B cell (primary cell): ENCODE measurements around the gene ABLIM3. TPM values are rescaled to one million over a fixed set of nuclear protein-coding genes. Genes with fewer than 3 reads are reported as not detected.

Source experiments
- ATAC-seq: fragments of 200-7000 bp; cut with Tn5 transposase; one replicate; pipeline ENCODE4 v1.10.0; 2021; ENCODE audit warnings: low read depth, mild to moderate bottlenecking, moderate number of reproducible peaks, moderate library complexity
- CTCF ChIA-PET: fragments of 350-600 bp; sonication (Branson Sonifier 250); formaldehyde crosslinking; loops from one replicate; lab custom pipeline; 2021; ENCODE audit warnings: antibody characterized with exemption, inconsistent platforms; lab: Charles Lee
- POLR2A ChIA-PET: fragments of 350-600 bp; sonication (Branson Sonifier 250); formaldehyde crosslinking; loops from one replicate; lab custom pipeline; 2021; ENCODE audit warnings: antibody characterized with exemption; lab: Charles Lee
- DNase-seq: peaks from one replicate; pipeline ENCODE4 v3.0.0; 2013
- H2AFZ ChIP-seq: 2 replicates; pipeline ENCODE4 v1.6.1; 2012; ENCODE audit warnings: mild to moderate bottlenecking, low read depth, low read length; ENCODE audit not compliant: insufficient read depth, poor library complexity, severe bottlenecking
- H3K27ac ChIP-seq, 2 donors: 1 replicate in 1 of 2; 2 replicates in 1 of 2; pipeline ENCODE4 v1.5.1; 2012 to 2013; ENCODE audit warnings: low read length in 2 of 2, mild to moderate bottlenecking in 2 of 2, moderate library complexity in 1 of 2
- H3K27me3 ChIP-seq, 4 experiments: fragments of 200-600 bp in 1 of 4; sonication (generic) in 1 of 4; replicated peaks in 1 of 4; 1 replicate in 2 of 4; 2 replicates in 2 of 4; pipeline versions ENCODE4 v1.6.1 to v1.7.0; 2013 to 2016; ENCODE audit warnings: low read length in 3 of 4, mild to moderate bottlenecking in 2 of 4, mixed read lengths in 1 of 4, moderate library complexity in 1 of 4; ENCODE audit not compliant: insufficient read depth in 4 of 4, control insufficient read depth in 3 of 4; ENCODE audit errors: control extremely low read depth in 1 of 4
- H3K36me3 ChIP-seq, 2 experiments: replicated peaks in 1 of 2; 1 replicate in 1 of 2; 2 replicates in 1 of 2; pipeline versions ENCODE4 v1.6.1 to v1.7.1; 2013; ENCODE audit warnings: low read length in 1 of 2; ENCODE audit not compliant: insufficient read depth in 2 of 2, control insufficient read depth in 1 of 2; ENCODE audit errors: control extremely low read depth in 1 of 2, extremely low read depth in 1 of 2
- H3K4me1 ChIP-seq, 2 donors: fragments of 200-600 bp in 1 of 2; sonication (generic) in 1 of 2; 1 replicate in 1 of 2; 2 replicates in 1 of 2; pipeline versions ENCODE4 v1.5.1 to v1.6.1; 2013 to 2017; ENCODE audit warnings: low read length in 2 of 2; ENCODE audit not compliant: control insufficient read depth in 2 of 2, insufficient read depth in 2 of 2
- H3K4me2 ChIP-seq: replicated peaks from 2 replicates; pipeline ENCODE3; 2012; ENCODE audit warnings: mild to moderate bottlenecking, low read depth, low read length; ENCODE audit not compliant: poor library complexity, severe bottlenecking
- H3K4me3 ChIP-seq, 5 experiments: fragments of 200-600 bp in 1 of 5; sonication (generic) in 1 of 5; 1 replicate in 3 of 5; 2 replicates in 2 of 5; pipeline versions ENCODE4 v1.5.1 to v1.7.0; 2011 to 2016; ENCODE audit warnings: low read length in 4 of 5, mild to moderate bottlenecking in 4 of 5, low read depth in 2 of 5, control low read depth in 1 of 5, moderate library complexity in 1 of 5; ENCODE audit not compliant: insufficient read depth in 1 of 5; ENCODE audit errors: control extremely low read depth in 1 of 5, extremely low read depth in 1 of 5
- H3K79me2 ChIP-seq: fragments of 200-600 bp; sonication (generic); one replicate; pipeline ENCODE4 v1.6.0; 2016; ENCODE audit warnings: low read length; ENCODE audit not compliant: control insufficient read depth, insufficient read depth
- H3K9ac ChIP-seq: fragments of 200-600 bp; sonication (generic); 2 replicates; pipeline ENCODE4 v1.6.1; 2017; ENCODE audit warnings: mild to moderate bottlenecking, low read length, moderate library complexity
- H3K9me3 ChIP-seq, 3 donors: one replicate each; pipeline versions ENCODE4 v1.6.1 to v1.7.1; 2013; ENCODE audit warnings: low read length in 2 of 3; ENCODE audit not compliant: control insufficient read depth in 2 of 3, insufficient read depth in 1 of 3; ENCODE audit errors: control extremely low read depth in 1 of 3
- H4K20me1 ChIP-seq: 2 replicates; pipeline ENCODE4 v1.6.0; 2012; ENCODE audit warnings: mild to moderate bottlenecking, low read length; ENCODE audit not compliant: insufficient read depth, control insufficient read depth, poor library complexity, severe bottlenecking
- H3K27ac Mint-ChIP-seq: one replicate; pipeline ENCODE4 v1.8.0; 2021; ENCODE audit warnings: mixed read lengths
- H3K27me3 Mint-ChIP-seq: one replicate; pipeline ENCODE4 v1.8.0; 2021; ENCODE audit warnings: mixed read lengths
- H3K4me1 Mint-ChIP-seq: one replicate; pipeline ENCODE4 v1.8.0; 2021; ENCODE audit warnings: mixed read lengths
- H3K4me3 Mint-ChIP-seq: one replicate; pipeline ENCODE4 v1.8.0; 2021; ENCODE audit warnings: mixed read lengths
- H3K9me3 Mint-ChIP-seq: one replicate; pipeline ENCODE4 v1.8.0; 2022; ENCODE audit warnings: mixed read lengths; ENCODE audit not compliant: insufficient read depth
- EZH2 ChIP-seq: IDR thresholded peaks from 2 replicates; pipeline ENCODE4 v1.6.1; 2012; ENCODE audit warnings: borderline replicate concordance, low read depth, mild to moderate bottlenecking, moderate library complexity, low read length; ENCODE audit not compliant: insufficient read depth, poor library complexity, severe bottlenecking
- WGBS: methylation state at CpG from one replicate; pipeline ENCODE4 v1.1.5; 2013; ENCODE audit warnings: missing lambda C conversion rate; ENCODE audit not compliant: insufficient coverage; 5-methylcytosine and 5-hydroxymethylcytosine counted together
- intact Hi-C: fragments of 100-400 bp; cut with micrococcal nuclease; formaldehyde crosslinking; loops from one replicate; pipeline ENCODE4 v1.10.0; 2022
- polyA plus RNA-seq: library from polyadenylated mRNA; depleted of rRNA; stranded (reverse); fragments of >200 nt; gene quantifications from 2 replicates; pipeline ENCODE4 v1.2.3, GENCODE V29; 2012
- total RNA-seq, 2 donors: library from RNA; stranded (reverse); fragments of 120-200 nt in 1 of 2; gene quantifications; 1 replicate in 1 of 2; 2 replicates in 1 of 2; pipeline versions ENCODE4 v1.2.3 to v1.2.4, GENCODE V29; 2013 to 2022
- TF ChIP-seq, protein P1 (sequence below): fragments of 200-600 bp; IDR thresholded peaks from one replicate; pipeline ENCODE4 v1.8.0; 2022; ENCODE audit warnings: antibody characterized with exemption, mild to moderate bottlenecking

Gene ABLIM3
- total and polyA plus RNA-seq, 2 donors (not counting 1 experiment from before 2014, with no cell fraction given), result not detected

DNA sequence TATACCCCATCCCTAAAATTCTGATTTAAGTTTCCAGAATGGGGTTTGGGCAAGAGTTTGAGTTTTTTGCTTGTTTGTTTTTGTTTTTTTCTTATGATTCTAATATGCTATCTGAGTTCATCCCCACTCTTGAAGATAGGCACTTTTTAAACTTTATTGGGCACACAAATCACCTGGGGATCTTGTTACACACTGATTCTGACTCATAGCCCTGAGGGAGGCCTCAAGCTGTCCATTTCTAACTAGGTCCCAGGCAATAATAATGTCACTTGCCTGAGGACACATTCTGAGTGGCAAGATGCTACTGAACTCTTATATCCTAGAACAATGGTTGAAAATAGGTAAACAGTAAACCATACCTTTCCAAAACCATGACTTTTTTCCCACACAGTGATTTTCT is 22.8 kb upstream of the ABLIM3 start:
- H3K4me3 ChIP-seq, result no peak overlapping the region
- CTCF ChIA-PET, result no interaction called here

DNA sequence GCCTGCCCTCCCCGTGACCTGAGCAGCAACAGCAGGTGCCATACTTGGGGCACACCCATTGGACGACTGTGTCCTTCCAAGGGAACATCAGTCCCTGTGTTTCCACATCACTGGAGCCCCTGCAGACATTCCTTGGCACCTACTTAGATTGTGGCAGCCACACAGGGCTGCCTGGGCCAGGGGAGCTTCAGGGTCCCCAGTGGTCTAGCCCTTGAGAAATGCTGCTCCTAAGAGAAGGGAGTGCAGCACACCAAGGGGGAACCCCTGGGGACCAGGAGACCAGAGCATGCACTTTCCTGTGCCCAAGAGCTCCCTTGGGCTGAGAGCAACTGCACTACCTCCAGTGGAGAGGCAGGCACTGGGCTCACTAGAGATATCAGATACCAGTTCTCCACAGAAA is 20.1 kb upstream of the ABLIM3 start:
- H3K4me1 Mint-ChIP-seq, result no peaks in the 10 kb centered on the region
- CTCF ChIA-PET, result interaction anchor here (1.7 kb wide), 1 partner anchor 12 kb away, joined by 3 read pairs; no protein-coding TSS in a partner anchor
- Histone ChIP-seq H3K4me1 (no peaks in the 10 kb centered on the region), H3K9ac (no peak overlapping the region), H3K4me3 (no peak overlapping the region), H3K27me3 (no peaks in the 10 kb centered on the region), H3K36me3 (no peaks in the 10 kb centered on the region), H2AFZ (no peak overlapping the region), H3K27ac (no peak overlapping the region), H3K4me2 (no peak overlapping the region), H4K20me1 (no peaks in the 10 kb centered on the region), H3K9me3 (no peaks in the 10 kb centered on the region), H3K79me2 (no peaks in the 10 kb centered on the region)
- no peak for DNase-seq
- no peak overlapping the region for H3K27ac Mint-ChIP-seq
- POLR2A ChIA-PET, result no interaction called here
- whole genome bisulfite sequencing, result 67% methylated on average over 2 of the region's 2 CpGs
- no peak overlapping the region for H3K4me3 Mint-ChIP-seq
- no peaks in the 10 kb centered on the region for H3K9me3 Mint-ChIP-seq
- H3K27me3 Mint-ChIP-seq, result peaks cover 30% of the 10 kb centered on the region
- intact Hi-C loops, result no loop called here
- TF ChIP-seq EZH2, result no peak
- TF ChIP-seq, protein P1, sequence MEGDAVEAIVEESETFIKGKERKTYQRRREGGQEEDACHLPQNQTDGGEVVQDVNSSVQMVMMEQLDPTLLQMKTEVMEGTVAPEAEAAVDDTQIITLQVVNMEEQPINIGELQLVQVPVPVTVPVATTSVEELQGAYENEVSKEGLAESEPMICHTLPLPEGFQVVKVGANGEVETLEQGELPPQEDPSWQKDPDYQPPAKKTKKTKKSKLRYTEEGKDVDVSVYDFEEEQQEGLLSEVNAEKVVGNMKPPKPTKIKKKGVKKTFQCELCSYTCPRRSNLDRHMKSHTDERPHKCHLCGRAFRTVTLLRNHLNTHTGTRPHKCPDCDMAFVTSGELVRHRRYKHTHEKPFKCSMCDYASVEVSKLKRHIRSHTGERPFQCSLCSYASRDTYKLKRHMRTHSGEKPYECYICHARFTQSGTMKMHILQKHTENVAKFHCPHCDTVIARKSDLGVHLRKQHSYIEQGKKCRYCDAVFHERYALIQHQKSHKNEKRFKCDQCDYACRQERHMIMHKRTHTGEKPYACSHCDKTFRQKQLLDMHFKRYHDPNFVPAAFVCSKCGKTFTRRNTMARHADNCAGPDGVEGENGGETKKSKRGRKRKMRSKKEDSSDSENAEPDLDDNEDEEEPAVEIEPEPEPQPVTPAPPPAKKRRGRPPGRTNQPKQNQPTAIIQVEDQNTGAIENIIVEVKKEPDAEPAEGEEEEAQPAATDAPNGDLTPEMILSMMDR, result no peak
- no peak for ATAC-seq

More for the DNA sequence above, 22.8 kb upstream of the ABLIM3 start:
- no peak for TF ChIP-seq EZH2
- TF ChIP-seq, protein P1, result no peak
- intact Hi-C loops, result loop anchor here (10.0 kb wide), 2 partner anchors 944 to 1164 kb away; no protein-coding TSS in a partner anchor
- Mint-ChIP-seq H3K27ac (no peak overlapping the region), H3K9me3 (no peaks in the 10 kb centered on the region), H3K4me3 (no peak overlapping the region), H3K27me3 (peaks cover 31% of the 10 kb centered on the region), H3K4me1 (no peaks in the 10 kb centered on the region)
- ATAC-seq (no peak), DNase-seq (no peak)
- no peaks in the 10 kb centered on the region for H4K20me1 ChIP-seq
- H3K27ac ChIP-seq, result no peak overlapping the region
- H3K9me3 ChIP-seq, result no peaks in the 10 kb centered on the region
- H3K27me3 ChIP-seq, result no peaks in the 10 kb centered on the region
- H3K9ac ChIP-seq, result no peak overlapping the region
- no peak overlapping the region for H2AFZ ChIP-seq
- H3K36me3 ChIP-seq, result no peaks in the 10 kb centered on the region
- H3K4me2 ChIP-seq, result no peak overlapping the region
- POLR2A ChIA-PET, result no interaction called here
- no peaks in the 10 kb centered on the region for H3K79me2 ChIP-seq
- no peaks in the 10 kb centered on the region for H3K4me1 ChIP-seq
